GM23338 (cell line): ENCODE data around the gene ADM2. TPM values are rescaled to one million over a fixed set of nuclear protein-coding genes. Genes with fewer than 3 reads are reported as not detected.

ENCODE experiments used
- ATAC-seq: fragments of 200-7000 bp; cut with Tn5 transposase; 3 replicates; pipeline ENCODE4 v1.9.1; 2020
- DNase-seq: peaks from one replicate; pipeline ENCODE4 v3.0.0-alpha.2; 2015; ENCODE audit warnings: low spot score
- H2AFZ ChIP-seq: fragments of 200-600 bp; sonication (generic); 2 replicates; pipeline ENCODE4 v1.8.0; 2016; ENCODE audit warnings: antibody characterized with exemption, mild to moderate bottlenecking, moderate library complexity
- H3F3A ChIP-seq: fragments of 200-600 bp; sonication (generic); replicated peaks from 2 replicates; pipeline ENCODE4 v1.8.0; 2017; ENCODE audit warnings: antibody characterized with exemption, mixed run types, low read depth
- H3K27ac ChIP-seq: fragments of 200-600 bp; sonication (generic); 2 replicates; pipeline ENCODE4 v1.6.1; 2016; ENCODE audit warnings: low read depth
- H3K27me3 ChIP-seq: fragments of 200-600 bp; sonication (generic); 2 replicates; pipeline ENCODE4 v1.8.0; 2016; ENCODE audit warnings: mild to moderate bottlenecking, mixed run types, moderate library complexity; ENCODE audit not compliant: insufficient read depth
- H3K36me3 ChIP-seq: fragments of 200-600 bp; sonication (generic); 2 replicates; pipeline ENCODE4 v1.8.0; 2016; ENCODE audit warnings: mild to moderate bottlenecking; ENCODE audit not compliant: insufficient read depth
- H3K4me1 ChIP-seq: fragments of 200-600 bp; sonication (generic); 2 replicates; pipeline ENCODE4 v1.8.0; 2016; ENCODE audit warnings: mild to moderate bottlenecking, moderate library complexity; ENCODE audit not compliant: insufficient read depth
- H3K4me2 ChIP-seq: fragments of 200-600 bp; sonication (generic); 2 replicates; pipeline ENCODE4 v1.7.1; 2017; ENCODE audit warnings: mixed run types
- H3K4me3 ChIP-seq: fragments of 200-600 bp; sonication (generic); 2 replicates; pipeline ENCODE4 v1.6.1; 2016; ENCODE audit warnings: mixed run types
- H3K79me2 ChIP-seq: fragments of 200-600 bp; sonication (generic); replicated peaks from 2 replicates; pipeline ENCODE4 v1.8.0; 2017; ENCODE audit warnings: mild to moderate bottlenecking; ENCODE audit not compliant: insufficient read depth
- H3K9me2 ChIP-seq: fragments of 200-600 bp; sonication (generic); 2 replicates; pipeline ENCODE4 v1.8.0; 2017; ENCODE audit not compliant: insufficient read depth
- H4K20me1 ChIP-seq: fragments of 200-600 bp; sonication (generic); replicated peaks from 2 replicates; pipeline ENCODE4 v1.8.0; 2017; ENCODE audit warnings: mild to moderate bottlenecking; ENCODE audit not compliant: insufficient read depth
- H3K27ac Mint-ChIP-seq: 2 replicates; pipeline ENCODE4 v1.8.0; 2020; ENCODE audit warnings: inconsistent platforms, mild to moderate bottlenecking, moderate library complexity, mixed read lengths
- H3K27me3 Mint-ChIP-seq: 3 replicates; pipeline ENCODE4 v1.8.0; 2022; ENCODE audit warnings: low read depth, mild to moderate bottlenecking, moderate library complexity, mixed read lengths, inconsistent platforms; ENCODE audit not compliant: insufficient read depth, poor library complexity
- H3K36me3 Mint-ChIP-seq: 3 replicates; pipeline ENCODE4 v1.8.0; 2021; ENCODE audit warnings: low read depth, mild to moderate bottlenecking, inconsistent platforms, moderate library complexity, mixed read lengths
- H3K4me1 Mint-ChIP-seq: 3 replicates; pipeline ENCODE4 v1.8.0; 2020; ENCODE audit warnings: mild to moderate bottlenecking, inconsistent platforms, mixed read lengths
- H3K4me3 Mint-ChIP-seq: 3 replicates; pipeline ENCODE4 v1.8.0; 2021; ENCODE audit warnings: moderate library complexity, mild to moderate bottlenecking, inconsistent platforms, mixed read lengths
- H3K9me3 Mint-ChIP-seq: 3 replicates; pipeline ENCODE4 v1.8.0; 2020; ENCODE audit warnings: moderate library complexity, mild to moderate bottlenecking, inconsistent platforms, mixed read lengths
- EZH2 ChIP-seq: fragments of 200-600 bp; sonication (generic); IDR thresholded peaks from one replicate; pipeline ENCODE4 v1.8.0; 2017; ENCODE audit warnings: antibody characterized with exemption, mild to moderate bottlenecking, low read depth; ENCODE audit not compliant: unreplicated experiment
- EZH2phosphoT487 ChIP-seq: fragments of 200-600 bp; sonication (generic); IDR thresholded peaks from one replicate; pipeline ENCODE4 v1.8.1; 2018; ENCODE audit warnings: antibody characterized with exemption; ENCODE audit not compliant: unreplicated experiment
- JUNB ChIP-seq: IDR thresholded peaks from one replicate; pipeline ENCODE4 v1.6.1; 2016; ENCODE audit warnings: antibody characterized with exemption; ENCODE audit not compliant: unreplicated experiment
- POLR2AphosphoS5 ChIP-seq: IDR thresholded peaks from 2 replicates; pipeline ENCODE4 v1.6.1; 2016; ENCODE audit warnings: antibody characterized with exemption, low read depth
- STAT1 ChIP-seq: IDR thresholded peaks from one replicate; pipeline ENCODE4 v1.6.1; 2016; ENCODE audit warnings: antibody characterized with exemption; ENCODE audit not compliant: unreplicated experiment
- ZNF331 ChIP-seq: fragments of 250-450 bp; sonication (Bioruptor Pico); IDR thresholded peaks from 2 replicates; pipeline ENCODE4 v1.5.0; 2020; ENCODE audit warnings: low read depth, mild to moderate bottlenecking, moderate library complexity
- polyA plus RNA-seq: library from polyadenylated mRNA; unstranded; fragments of >200 nt; fragmentation: Nextera tagmentation; extraction: Ambion mirVana; gene quantifications from 2 replicates; pipeline ENCODE4 v1.2.1, GENCODE V29; 2016
- total RNA-seq: library from RNA; depleted of rRNA; stranded (reverse); fragments of >200 nt; shearing (Covaris generic); gene quantifications from 2 replicates; pipeline ENCODE4 v1.2.3, GENCODE V29; 2014
- TF ChIP-seq, protein P1 (sequence below): IDR thresholded peaks from 2 replicates; pipeline ENCODE4 v1.6.1; 2016; ENCODE audit warnings: antibody characterized with exemption
- TF ChIP-seq, protein P2 (sequence below): IDR thresholded peaks from one replicate; pipeline ENCODE4 v1.6.1; 2018; ENCODE audit warnings: antibody characterized with exemption; ENCODE audit not compliant: unreplicated experiment
- TF ChIP-seq, protein P3 (sequence below), 2 experiments: fragments of 200-600 bp in 1 of 2; sonication (generic) in 1 of 2; conservative IDR thresholded peaks; 2 replicates each; pipeline versions ENCODE4 v1.5.1 to v1.6.1; 2016 to 2017; ENCODE audit warnings: antibody characterized with exemption in 2 of 2, low read depth in 2 of 2, mild to moderate bottlenecking in 2 of 2, moderate library complexity in 1 of 2
- TF ChIP-seq, protein P4 (sequence below): fragments of 250-450 bp; sonication (Bioruptor Pico); IDR thresholded peaks from 2 replicates; pipeline ENCODE4 v1.5.0; 2020; ENCODE audit warnings: mild to moderate bottlenecking, moderate library complexity

The ADM2 gene
- total and polyA plus RNA-seq, 2 experiments from 2014 or later: 3.3 to 7.1 TPM

DNA sequence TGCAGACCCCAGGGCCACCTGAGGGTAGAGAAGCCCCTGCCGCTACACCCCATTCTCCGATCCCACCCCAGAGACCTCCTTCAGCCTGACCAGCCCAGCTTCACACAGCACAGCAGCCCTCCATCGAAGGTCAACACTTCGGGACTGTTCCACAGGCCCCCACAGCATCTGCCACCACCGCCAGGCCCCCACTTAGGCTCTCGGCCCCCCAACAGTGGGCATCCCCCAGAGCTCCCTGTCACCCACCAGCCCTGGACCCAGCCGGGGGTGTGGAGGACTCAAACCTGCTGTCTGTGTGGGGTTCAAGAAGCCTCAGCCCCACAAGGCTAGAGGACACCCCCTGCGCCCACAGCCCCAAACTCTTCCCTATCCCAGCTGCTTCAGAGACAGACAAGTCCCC, 12.7 kb upstream of the ADM2 start:
- Mint-ChIP-seq H3K36me3 (peaks cover 17% of the 10 kb centered on the region), H3K27me3 (peaks cover 16% of the 10 kb centered on the region), H3K9me3 (no peaks in the 10 kb centered on the region), H3K4me3 (no peak overlapping the region), H3K4me1 (peaks cover 27% of the 10 kb centered on the region), H3K27ac (no peak overlapping the region)
- Histone ChIP-seq H2AFZ (no peak overlapping the region), H3K9me2 (no peaks in the 10 kb centered on the region), H3K79me2 (peaks cover 55% of the 10 kb centered on the region), H3K4me1 (peaks cover 13% of the 10 kb centered on the region; the same call in 1 of the 2 replicates), H3K4me3 (no peak overlapping the region), H3F3A (no peaks in the 10 kb centered on the region), H3K27me3 (no peaks in the 10 kb centered on the region), H4K20me1 (peaks cover 39% of the 10 kb centered on the region), H3K36me3 (no peaks in the 10 kb centered on the region), H3K27ac (no peak overlapping the region), H3K4me2 (no peak overlapping the region)
- DNase-seq (no peak), ATAC-seq (no peak)
- TF ChIP-seq JUNB (no peak), STAT1 (no peak), POLR2AphosphoS5 (no peak), EZH2 (no peak), EZH2phosphoT487 (no peak), ZNF331 (CRISPR knock-in tag) (no peak)
- TF ChIP-seq, protein P1, sequence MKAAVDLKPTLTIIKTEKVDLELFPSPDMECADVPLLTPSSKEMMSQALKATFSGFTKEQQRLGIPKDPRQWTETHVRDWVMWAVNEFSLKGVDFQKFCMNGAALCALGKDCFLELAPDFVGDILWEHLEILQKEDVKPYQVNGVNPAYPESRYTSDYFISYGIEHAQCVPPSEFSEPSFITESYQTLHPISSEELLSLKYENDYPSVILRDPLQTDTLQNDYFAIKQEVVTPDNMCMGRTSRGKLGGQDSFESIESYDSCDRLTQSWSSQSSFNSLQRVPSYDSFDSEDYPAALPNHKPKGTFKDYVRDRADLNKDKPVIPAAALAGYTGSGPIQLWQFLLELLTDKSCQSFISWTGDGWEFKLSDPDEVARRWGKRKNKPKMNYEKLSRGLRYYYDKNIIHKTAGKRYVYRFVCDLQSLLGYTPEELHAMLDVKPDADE: no peak
- TF ChIP-seq, protein P2, sequence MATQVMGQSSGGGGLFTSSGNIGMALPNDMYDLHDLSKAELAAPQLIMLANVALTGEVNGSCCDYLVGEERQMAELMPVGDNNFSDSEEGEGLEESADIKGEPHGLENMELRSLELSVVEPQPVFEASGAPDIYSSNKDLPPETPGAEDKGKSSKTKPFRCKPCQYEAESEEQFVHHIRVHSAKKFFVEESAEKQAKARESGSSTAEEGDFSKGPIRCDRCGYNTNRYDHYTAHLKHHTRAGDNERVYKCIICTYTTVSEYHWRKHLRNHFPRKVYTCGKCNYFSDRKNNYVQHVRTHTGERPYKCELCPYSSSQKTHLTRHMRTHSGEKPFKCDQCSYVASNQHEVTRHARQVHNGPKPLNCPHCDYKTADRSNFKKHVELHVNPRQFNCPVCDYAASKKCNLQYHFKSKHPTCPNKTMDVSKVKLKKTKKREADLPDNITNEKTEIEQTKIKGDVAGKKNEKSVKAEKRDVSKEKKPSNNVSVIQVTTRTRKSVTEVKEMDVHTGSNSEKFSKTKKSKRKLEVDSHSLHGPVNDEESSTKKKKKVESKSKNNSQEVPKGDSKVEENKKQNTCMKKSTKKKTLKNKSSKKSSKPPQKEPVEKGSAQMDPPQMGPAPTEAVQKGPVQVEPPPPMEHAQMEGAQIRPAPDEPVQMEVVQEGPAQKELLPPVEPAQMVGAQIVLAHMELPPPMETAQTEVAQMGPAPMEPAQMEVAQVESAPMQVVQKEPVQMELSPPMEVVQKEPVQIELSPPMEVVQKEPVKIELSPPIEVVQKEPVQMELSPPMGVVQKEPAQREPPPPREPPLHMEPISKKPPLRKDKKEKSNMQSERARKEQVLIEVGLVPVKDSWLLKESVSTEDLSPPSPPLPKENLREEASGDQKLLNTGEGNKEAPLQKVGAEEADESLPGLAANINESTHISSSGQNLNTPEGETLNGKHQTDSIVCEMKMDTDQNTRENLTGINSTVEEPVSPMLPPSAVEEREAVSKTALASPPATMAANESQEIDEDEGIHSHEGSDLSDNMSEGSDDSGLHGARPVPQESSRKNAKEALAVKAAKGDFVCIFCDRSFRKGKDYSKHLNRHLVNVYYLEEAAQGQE: no peak
- TF ChIP-seq, protein P3, sequence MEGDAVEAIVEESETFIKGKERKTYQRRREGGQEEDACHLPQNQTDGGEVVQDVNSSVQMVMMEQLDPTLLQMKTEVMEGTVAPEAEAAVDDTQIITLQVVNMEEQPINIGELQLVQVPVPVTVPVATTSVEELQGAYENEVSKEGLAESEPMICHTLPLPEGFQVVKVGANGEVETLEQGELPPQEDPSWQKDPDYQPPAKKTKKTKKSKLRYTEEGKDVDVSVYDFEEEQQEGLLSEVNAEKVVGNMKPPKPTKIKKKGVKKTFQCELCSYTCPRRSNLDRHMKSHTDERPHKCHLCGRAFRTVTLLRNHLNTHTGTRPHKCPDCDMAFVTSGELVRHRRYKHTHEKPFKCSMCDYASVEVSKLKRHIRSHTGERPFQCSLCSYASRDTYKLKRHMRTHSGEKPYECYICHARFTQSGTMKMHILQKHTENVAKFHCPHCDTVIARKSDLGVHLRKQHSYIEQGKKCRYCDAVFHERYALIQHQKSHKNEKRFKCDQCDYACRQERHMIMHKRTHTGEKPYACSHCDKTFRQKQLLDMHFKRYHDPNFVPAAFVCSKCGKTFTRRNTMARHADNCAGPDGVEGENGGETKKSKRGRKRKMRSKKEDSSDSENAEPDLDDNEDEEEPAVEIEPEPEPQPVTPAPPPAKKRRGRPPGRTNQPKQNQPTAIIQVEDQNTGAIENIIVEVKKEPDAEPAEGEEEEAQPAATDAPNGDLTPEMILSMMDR (conservative IDR thresholded peaks at IDR 0.05; ENCODE audit: low read depth in 2 of 2): no peak
- TF ChIP-seq, protein P4, sequence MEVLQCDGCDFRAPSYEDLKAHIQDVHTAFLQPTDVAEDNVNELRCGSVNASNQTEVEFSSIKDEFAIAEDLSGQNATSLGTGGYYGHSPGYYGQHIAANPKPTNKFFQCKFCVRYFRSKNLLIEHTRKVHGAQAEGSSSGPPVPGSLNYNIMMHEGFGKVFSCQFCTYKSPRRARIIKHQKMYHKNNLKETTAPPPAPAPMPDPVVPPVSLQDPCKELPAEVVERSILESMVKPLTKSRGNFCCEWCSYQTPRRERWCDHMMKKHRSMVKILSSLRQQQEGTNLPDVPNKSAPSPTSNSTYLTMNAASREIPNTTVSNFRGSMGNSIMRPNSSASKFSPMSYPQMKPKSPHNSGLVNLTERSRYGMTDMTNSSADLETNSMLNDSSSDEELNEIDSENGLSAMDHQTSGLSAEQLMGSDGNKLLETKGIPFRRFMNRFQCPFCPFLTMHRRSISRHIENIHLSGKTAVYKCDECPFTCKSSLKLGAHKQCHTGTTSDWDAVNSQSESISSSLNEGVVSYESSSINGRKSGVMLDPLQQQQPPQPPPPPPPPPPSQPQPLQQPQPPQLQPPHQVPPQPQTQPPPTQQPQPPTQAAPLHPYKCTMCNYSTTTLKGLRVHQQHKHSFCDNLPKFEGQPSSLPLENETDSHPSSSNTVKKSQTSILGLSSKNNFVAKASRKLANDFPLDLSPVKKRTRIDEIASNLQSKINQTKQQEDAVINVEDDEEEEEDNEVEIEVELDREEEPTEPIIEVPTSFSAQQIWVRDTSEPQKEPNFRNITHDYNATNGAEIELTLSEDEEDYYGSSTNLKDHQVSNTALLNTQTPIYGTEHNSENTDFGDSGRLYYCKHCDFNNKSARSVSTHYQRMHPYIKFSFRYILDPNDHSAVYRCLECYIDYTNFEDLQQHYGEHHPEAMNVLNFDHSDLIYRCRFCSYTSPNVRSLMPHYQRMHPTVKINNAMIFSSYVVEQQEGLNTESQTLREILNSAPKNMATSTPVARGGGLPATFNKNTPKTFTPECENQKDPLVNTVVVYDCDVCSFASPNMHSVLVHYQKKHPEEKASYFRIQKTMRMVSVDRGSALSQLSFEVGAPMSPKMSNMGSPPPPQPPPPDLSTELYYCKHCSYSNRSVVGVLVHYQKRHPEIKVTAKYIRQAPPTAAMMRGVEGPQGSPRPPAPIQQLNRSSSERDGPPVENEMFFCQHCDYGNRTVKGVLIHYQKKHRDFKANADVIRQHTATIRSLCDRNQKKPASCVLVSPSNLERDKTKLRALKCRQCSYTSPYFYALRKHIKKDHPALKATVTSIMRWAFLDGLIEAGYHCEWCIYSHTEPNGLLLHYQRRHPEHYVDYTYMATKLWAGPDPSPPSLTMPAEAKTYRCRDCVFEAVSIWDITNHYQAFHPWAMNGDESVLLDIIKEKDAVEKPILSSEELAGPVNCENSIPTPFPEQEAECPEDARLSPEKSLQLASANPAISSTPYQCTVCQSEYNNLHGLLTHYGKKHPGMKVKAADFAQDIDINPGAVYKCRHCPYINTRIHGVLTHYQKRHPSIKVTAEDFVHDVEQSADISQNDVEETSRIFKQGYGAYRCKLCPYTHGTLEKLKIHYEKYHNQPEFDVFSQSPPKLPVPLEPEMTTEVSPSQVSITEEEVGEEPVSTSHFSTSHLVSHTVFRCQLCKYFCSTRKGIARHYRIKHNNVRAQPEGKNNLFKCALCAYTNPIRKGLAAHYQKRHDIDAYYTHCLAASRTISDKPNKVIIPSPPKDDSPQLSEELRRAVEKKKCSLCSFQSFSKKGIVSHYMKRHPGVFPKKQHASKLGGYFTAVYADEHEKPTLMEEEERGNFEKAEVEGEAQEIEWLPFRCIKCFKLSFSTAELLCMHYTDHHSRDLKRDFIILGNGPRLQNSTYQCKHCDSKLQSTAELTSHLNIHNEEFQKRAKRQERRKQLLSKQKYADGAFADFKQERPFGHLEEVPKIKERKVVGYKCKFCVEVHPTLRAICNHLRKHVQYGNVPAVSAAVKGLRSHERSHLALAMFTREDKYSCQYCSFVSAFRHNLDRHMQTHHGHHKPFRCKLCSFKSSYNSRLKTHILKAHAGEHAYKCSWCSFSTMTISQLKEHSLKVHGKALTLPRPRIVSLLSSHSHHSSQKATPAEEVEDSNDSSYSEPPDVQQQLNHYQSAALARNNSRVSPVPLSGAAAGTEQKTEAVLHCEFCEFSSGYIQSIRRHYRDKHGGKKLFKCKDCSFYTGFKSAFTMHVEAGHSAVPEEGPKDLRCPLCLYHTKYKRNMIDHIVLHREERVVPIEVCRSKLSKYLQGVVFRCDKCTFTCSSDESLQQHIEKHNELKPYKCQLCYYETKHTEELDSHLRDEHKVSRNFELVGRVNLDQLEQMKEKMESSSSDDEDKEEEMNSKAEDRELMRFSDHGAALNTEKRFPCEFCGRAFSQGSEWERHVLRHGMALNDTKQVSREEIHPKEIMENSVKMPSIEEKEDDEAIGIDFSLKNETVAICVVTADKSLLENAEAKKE (CRISPR knock-in tag): no peak
